Neural cell (in vitro differentiated cells): ENCODE measurements around the gene USP34. TPM values are rescaled to one million over a fixed set of nuclear protein-coding genes. Genes with fewer than 3 reads are reported as not detected.

Source experiments
- H2AFZ ChIP-seq: fragments of 200-600, 300-800 bp; sonication (generic), shearing (Covaris generic); 2 replicates; pipeline ENCODE4 v1.6.0; 2014; ENCODE audit warnings: low read depth, mild to moderate bottlenecking, antibody characterized with exemption, low read length, moderate library complexity
- H3F3A ChIP-seq: fragments of 200-600 bp; shearing (Covaris generic); 2 replicates; pipeline ENCODE4 v1.6.1; 2016; ENCODE audit warnings: mild to moderate bottlenecking, moderate library complexity, mixed read lengths, antibody characterized with exemption, low read length; ENCODE audit not compliant: insufficient read depth, poor library complexity, severe bottlenecking
- H3K27ac ChIP-seq: fragments of 200-600, 300-800 bp; sonication (generic), shearing (Covaris generic); 2 replicates; pipeline ENCODE4 v1.5.1; 2014; ENCODE audit warnings: mild to moderate bottlenecking, low read length, moderate library complexity
- H3K27me3 ChIP-seq: fragments of 300-800, 200-600 bp; sonication (generic), shearing (Covaris generic); 2 replicates; pipeline ENCODE4 v1.6.0; 2014; ENCODE audit warnings: mild to moderate bottlenecking, low read depth, low read length, moderate library complexity; ENCODE audit not compliant: insufficient read depth
- H3K36me3 ChIP-seq: fragments of 300-800, 200-600 bp; sonication (generic), shearing (Covaris generic); 2 replicates; pipeline ENCODE4 v1.5.1; 2014; ENCODE audit warnings: mild to moderate bottlenecking, antibody characterized with exemption, low read length, moderate library complexity; ENCODE audit not compliant: insufficient read depth
- H3K4me2 ChIP-seq: fragments of 300-800, 200-600 bp; sonication (generic), shearing (Covaris generic); 2 replicates; pipeline ENCODE4 v1.6.0; 2014; ENCODE audit warnings: mild to moderate bottlenecking, low read length
- H3K4me3 ChIP-seq: fragments of 300-800, 200-600 bp; sonication (generic), shearing (Covaris generic); 2 replicates; pipeline ENCODE4 v1.5.1; 2014; ENCODE audit warnings: mild to moderate bottlenecking, low read length, moderate library complexity
- H3K79me2 ChIP-seq: fragments of 200-600 bp; shearing (Covaris generic); replicated peaks from 2 replicates; pipeline ENCODE4 v1.6.0; 2014; ENCODE audit warnings: mild to moderate bottlenecking, low read length, moderate library complexity; ENCODE audit not compliant: insufficient read depth
- H3K9ac ChIP-seq: fragments of 300-800, 200-600 bp; sonication (generic), shearing (Covaris generic); 2 replicates; pipeline ENCODE4 v1.6.1; 2016; ENCODE audit warnings: mild to moderate bottlenecking, low read length, mixed read lengths
- H3K9me2 ChIP-seq: fragments of 200-600 bp; shearing (Covaris generic); 2 replicates; pipeline ENCODE4 v1.6.1; 2016; ENCODE audit warnings: mild to moderate bottlenecking, low read length, mixed read lengths; ENCODE audit not compliant: insufficient read depth
- H3K9me3 ChIP-seq: fragments of 200-600, 300-800 bp; sonication (generic), shearing (Covaris generic); 2 replicates; pipeline ENCODE4 v1.6.1; 2016; ENCODE audit warnings: mild to moderate bottlenecking, mixed run types, low read length, moderate library complexity, mixed read lengths
- H4K20me1 ChIP-seq: fragments of 200-600 bp; shearing (Covaris generic); 2 replicates; pipeline ENCODE4 v1.6.1; 2016; ENCODE audit warnings: mild to moderate bottlenecking, mixed run types; ENCODE audit not compliant: insufficient read depth
- EP300 ChIP-seq: fragments of 450-650 bp; conservative IDR thresholded peaks from 2 replicates; pipeline ENCODE4 v1.6.1; 2014; ENCODE audit warnings: antibody characterized with exemption, mild to moderate bottlenecking, moderate library complexity; ENCODE audit not compliant: poor library complexity, severe bottlenecking
- EZH2 ChIP-seq: fragments of 200-600, 300-800 bp; shearing (Covaris generic), sonication (generic); IDR thresholded peaks from 2 replicates; pipeline ENCODE4 v1.6.1; 2014; ENCODE audit warnings: antibody characterized with exemption, low read length, borderline replicate concordance, mild to moderate bottlenecking; ENCODE audit not compliant: insufficient read depth, poor library complexity, severe bottlenecking
- MXI1 ChIP-seq: fragments of 450-650 bp; conservative IDR thresholded peaks from 2 replicates; pipeline ENCODE4 v1.6.1; 2014; ENCODE audit warnings: antibody characterized with exemption, mild to moderate bottlenecking; ENCODE audit not compliant: poor library complexity, severe bottlenecking
- POLR2AphosphoS5 ChIP-seq: IDR thresholded peaks from 2 replicates; pipeline ENCODE4 v1.6.1; 2012
- RAD21 ChIP-seq: fragments of 450-650 bp; conservative IDR thresholded peaks from 2 replicates; pipeline ENCODE4 v1.6.1; 2014; ENCODE audit warnings: antibody characterized with exemption, mild to moderate bottlenecking, moderate library complexity
- SMC3 ChIP-seq: fragments of 450-650 bp; conservative IDR thresholded peaks from 2 replicates; pipeline ENCODE4 v1.6.1; 2014; ENCODE audit warnings: antibody characterized with exemption, mild to moderate bottlenecking, moderate library complexity; ENCODE audit not compliant: poor library complexity
- TAF1 ChIP-seq: IDR thresholded peaks from 2 replicates; pipeline ENCODE4 v1.6.1; 2012; ENCODE audit warnings: low read depth
- polyA plus RNA-seq: library from polyadenylated mRNA; depleted of rRNA; stranded (reverse); fragments of >200 nt; gene quantifications from 2 replicates; pipeline ENCODE4 v1.2.3, GENCODE V29; 2014
- TF ChIP-seq, protein P1 (sequence below): IDR thresholded peaks from 2 replicates; pipeline ENCODE4 v1.6.1; 2012; ENCODE audit warnings: borderline replicate concordance
- TF ChIP-seq, protein P2 (sequence below): fragments of 450-650 bp; IDR thresholded peaks from 2 replicates; pipeline ENCODE4 v1.5.1; 2014; ENCODE audit warnings: antibody characterized with exemption, mild to moderate bottlenecking, moderate library complexity; ENCODE audit not compliant: poor library complexity, severe bottlenecking

Gene USP34
- polyA plus RNA-seq, 1 donor from 2014 or later = 87.9 TPM

DNA sequence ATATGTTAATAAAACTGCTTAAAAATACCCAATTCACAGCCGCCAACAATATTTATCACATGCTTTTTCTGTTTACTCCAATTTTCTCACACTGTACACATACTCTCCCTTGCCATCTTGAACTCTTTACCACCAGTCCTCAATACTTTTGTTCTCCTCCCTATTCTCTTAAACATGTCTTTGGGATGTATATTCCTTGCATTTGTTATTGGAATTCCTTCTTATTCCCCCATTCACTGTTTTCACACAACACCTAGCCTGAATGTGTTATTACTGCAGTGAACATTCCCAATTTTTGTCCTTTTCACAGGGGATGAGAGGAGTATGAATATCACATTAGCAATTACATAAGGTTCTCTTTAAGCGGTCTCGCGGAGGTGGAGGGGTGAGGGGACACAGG lies 94.7 kb downstream of the USP34 start:
- TF ChIP-seq RAD21 = no peak
- TF ChIP-seq SMC3 = no peak
- no peak for TF ChIP-seq EP300
- TF ChIP-seq TAF1 = no peak
- no peak for TF ChIP-seq POLR2AphosphoS5
- no peak for TF ChIP-seq MXI1
- no peak for TF ChIP-seq EZH2
- TF ChIP-seq, protein P1, sequence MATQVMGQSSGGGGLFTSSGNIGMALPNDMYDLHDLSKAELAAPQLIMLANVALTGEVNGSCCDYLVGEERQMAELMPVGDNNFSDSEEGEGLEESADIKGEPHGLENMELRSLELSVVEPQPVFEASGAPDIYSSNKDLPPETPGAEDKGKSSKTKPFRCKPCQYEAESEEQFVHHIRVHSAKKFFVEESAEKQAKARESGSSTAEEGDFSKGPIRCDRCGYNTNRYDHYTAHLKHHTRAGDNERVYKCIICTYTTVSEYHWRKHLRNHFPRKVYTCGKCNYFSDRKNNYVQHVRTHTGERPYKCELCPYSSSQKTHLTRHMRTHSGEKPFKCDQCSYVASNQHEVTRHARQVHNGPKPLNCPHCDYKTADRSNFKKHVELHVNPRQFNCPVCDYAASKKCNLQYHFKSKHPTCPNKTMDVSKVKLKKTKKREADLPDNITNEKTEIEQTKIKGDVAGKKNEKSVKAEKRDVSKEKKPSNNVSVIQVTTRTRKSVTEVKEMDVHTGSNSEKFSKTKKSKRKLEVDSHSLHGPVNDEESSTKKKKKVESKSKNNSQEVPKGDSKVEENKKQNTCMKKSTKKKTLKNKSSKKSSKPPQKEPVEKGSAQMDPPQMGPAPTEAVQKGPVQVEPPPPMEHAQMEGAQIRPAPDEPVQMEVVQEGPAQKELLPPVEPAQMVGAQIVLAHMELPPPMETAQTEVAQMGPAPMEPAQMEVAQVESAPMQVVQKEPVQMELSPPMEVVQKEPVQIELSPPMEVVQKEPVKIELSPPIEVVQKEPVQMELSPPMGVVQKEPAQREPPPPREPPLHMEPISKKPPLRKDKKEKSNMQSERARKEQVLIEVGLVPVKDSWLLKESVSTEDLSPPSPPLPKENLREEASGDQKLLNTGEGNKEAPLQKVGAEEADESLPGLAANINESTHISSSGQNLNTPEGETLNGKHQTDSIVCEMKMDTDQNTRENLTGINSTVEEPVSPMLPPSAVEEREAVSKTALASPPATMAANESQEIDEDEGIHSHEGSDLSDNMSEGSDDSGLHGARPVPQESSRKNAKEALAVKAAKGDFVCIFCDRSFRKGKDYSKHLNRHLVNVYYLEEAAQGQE = no peak
- TF ChIP-seq, protein P2, sequence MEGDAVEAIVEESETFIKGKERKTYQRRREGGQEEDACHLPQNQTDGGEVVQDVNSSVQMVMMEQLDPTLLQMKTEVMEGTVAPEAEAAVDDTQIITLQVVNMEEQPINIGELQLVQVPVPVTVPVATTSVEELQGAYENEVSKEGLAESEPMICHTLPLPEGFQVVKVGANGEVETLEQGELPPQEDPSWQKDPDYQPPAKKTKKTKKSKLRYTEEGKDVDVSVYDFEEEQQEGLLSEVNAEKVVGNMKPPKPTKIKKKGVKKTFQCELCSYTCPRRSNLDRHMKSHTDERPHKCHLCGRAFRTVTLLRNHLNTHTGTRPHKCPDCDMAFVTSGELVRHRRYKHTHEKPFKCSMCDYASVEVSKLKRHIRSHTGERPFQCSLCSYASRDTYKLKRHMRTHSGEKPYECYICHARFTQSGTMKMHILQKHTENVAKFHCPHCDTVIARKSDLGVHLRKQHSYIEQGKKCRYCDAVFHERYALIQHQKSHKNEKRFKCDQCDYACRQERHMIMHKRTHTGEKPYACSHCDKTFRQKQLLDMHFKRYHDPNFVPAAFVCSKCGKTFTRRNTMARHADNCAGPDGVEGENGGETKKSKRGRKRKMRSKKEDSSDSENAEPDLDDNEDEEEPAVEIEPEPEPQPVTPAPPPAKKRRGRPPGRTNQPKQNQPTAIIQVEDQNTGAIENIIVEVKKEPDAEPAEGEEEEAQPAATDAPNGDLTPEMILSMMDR = no peak
- H3K27ac ChIP-seq = no peak overlapping the region
- H3K27me3 ChIP-seq = no peaks in the 10 kb centered on the region
- H3K79me2 ChIP-seq = peaks cover 3% of the 10 kb centered on the region
- H3K9me2 ChIP-seq = no peaks in the 10 kb centered on the region
- H3K9ac ChIP-seq = no peak overlapping the region
- H3F3A ChIP-seq = no peaks in the 10 kb centered on the region
- H4K20me1 ChIP-seq = no peaks in the 10 kb centered on the region
- peaks cover 4% of the 10 kb centered on the region for H3K36me3 ChIP-seq
- H2AFZ ChIP-seq = no peak overlapping the region
- no peak overlapping the region for H3K4me3 ChIP-seq
- no peaks in the 10 kb centered on the region for H3K9me3 ChIP-seq
- H3K4me2 ChIP-seq = no peak overlapping the region

DNA sequence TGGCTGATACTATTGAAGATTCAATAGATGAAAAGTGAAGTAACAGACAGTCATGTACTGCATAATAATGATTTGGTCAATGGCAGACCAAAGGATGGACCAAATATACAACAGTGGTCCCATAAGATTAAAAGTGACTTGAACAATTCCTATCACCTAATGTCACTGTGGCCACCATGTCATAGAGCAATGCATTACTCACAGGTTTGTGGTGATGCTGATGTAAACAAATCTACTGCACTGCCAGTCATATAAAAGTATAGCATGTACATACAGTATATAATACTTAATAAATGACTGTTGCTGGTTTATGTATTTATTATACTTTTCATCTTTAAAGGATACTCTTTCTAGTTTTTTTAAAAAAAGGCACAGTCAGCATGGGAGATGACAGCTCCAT lies 99.9 kb downstream of the USP34 start:
- Histone ChIP-seq H3K27me3 (no peaks in the 10 kb centered on the region), H4K20me1 (no peaks in the 10 kb centered on the region), H3K9me3 (no peaks in the 10 kb centered on the region), H3K79me2 (peaks cover 3% of the 10 kb centered on the region), H3K36me3 (peaks cover 4% of the 10 kb centered on the region), H3F3A (no peaks in the 10 kb centered on the region), H2AFZ (no peak overlapping the region), H3K9ac (no peak overlapping the region), H3K4me2 (no peak overlapping the region), H3K9me2 (no peaks in the 10 kb centered on the region), H3K4me3 (no peak overlapping the region), H3K27ac (no peak overlapping the region)
- no peak for TF ChIP-seq RAD21
- TF ChIP-seq MXI1 = no peak
- no peak for TF ChIP-seq EP300
- TF ChIP-seq EZH2 = no peak
- TF ChIP-seq, protein P2 = no peak
- TF ChIP-seq TAF1 = no peak
- no peak for TF ChIP-seq POLR2AphosphoS5
- no peak for TF ChIP-seq SMC3
- TF ChIP-seq, protein P1 = no peak
